CD4-positive, alpha-beta T cell treated with Interleukin-10 for 1 hour (primary cell): ENCODE results near the gene NPHP4.
A peak's percentile ranks its signal among the peaks of the same experiment; 100 is the strongest.
"Not testable (repeated sequence)": the region's sequence is repeated elsewhere in the genome, so short reads cannot be mapped to it uniquely, and the experiment has no call there.

Experiments used
- DNase-seq: peaks from one replicate; pipeline ENCODE4 v3.0.0-alpha.2; 2020

NPHP4 gene

DNA sequence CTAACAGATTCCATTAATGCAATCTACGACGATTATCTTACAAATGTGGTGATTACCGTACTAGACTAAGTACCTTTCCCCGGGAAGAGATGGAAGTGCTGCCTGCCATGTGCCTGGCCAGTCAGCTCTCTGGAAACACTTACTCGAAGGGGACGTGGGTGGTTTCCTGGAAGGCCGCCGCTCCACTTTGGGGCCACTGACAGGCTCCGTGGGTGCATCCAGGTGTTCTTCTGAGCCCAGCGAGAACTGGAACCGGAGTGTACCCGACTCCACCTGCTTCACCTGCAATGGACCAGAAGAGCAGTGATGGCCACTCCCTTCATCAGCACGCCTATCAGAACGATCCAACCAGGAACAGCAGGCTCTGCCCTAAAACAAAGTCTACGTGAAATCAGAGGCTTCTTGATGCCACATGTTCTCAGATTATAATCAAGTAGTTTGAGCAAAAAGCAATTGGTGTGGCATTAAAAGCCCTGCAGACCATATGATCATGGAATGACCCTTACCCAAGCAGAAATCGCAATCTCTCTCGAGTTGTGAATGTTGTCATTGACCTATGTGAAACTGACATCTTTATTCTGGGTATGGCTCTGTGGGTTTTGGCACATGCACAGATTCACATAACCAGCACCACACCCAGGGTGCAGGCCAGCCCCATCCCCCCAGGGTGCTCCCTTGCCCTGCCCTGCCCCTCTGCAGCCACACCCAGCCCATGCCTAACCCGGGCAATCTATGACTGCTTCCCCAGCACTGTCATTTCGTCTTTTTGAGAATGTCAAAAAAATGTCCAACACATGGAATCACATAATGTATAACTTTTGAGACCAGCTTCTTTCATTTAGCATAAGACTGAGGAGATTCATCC lies 64.5 kb downstream of the NPHP4 start:
- DNase-seq, result no peak

DNA sequence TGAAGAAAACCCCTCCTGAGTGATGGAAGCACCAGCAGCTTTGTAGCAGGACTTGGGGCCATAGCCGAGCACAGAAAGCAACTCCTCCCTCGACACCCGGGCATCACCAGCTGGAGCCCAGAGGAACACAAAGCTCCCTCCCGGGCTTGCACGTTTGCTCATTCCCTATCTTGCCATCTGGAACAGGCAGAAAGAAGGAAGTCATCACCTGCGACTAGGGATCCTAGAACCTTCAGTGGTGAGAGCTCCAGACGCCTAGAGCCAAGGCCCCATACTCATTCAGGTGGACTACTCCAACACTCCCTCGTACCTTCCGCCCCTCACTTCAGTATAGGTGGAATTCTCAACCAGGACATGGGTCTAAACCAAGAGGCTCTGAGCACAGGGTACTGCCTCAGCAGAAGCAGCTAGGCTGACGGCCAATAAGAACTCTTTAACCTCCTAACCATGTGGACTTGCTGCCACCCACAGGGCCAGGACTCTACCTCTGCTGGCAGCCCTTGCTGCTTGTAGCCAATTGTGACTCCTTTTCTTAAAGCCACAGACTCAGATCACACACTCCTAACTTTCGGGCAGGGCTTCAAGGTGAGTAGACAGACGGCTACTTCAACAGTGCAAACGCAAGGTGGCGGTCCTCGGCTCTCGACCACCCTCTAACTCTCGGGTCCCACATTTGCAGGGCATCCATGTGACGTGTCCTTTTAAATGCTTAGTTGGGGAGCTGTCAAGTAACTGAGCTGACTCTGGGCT lies 65.4 kb downstream of the NPHP4 start:
- no peak for DNase-seq

DNA sequence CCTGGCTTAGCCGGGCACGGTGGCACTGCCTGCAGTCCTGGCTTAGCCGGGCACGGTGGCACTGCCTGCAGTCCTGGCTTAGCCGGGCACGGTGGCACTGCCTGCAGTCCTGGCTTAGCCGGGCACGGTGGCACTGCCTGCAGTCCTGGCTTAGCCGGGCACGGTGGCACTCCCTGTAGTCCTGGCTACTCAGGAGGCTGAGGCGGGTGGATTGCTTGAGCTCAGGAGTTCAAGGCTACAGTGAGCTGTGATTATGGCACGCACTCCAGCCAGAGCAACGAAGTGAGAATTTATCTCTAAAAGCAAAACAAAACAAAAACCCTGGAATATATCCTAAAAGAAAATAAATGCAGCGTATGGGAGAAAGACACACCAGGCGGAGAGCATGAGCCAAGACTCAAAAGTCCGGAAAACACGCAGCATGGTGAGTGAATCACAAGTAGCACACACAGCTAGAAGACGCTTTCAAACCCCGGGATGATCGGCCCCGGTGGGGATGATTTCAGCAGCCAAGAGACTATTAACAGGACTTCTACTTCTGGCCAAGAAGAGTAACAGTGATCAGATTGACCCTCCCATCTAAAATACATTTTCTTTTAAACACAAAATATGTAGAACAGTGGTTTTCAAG lies 69.4 kb downstream of the NPHP4 start:
- DNase-seq, result not testable (repeated sequence)

DNA sequence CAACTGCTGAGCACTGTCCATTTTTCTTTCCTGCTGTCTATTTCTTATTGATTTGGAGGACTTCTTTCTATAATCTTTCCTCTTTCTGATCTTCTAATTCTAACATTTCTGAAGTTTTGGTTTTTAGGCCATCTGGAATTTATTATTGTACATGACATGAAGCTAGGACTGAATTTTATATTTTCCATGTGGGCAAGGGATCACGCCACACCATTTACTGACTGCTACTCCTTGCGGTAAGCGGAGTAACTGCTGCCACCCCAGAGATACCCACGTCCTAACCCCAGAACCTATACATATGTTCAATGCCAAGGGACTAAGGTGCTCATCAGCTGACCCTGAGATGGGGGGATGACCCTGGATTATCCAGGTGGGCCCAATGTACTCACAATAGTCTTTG lies 70.6 kb downstream of the NPHP4 start:
- DNase-seq, result no peak

DNA sequence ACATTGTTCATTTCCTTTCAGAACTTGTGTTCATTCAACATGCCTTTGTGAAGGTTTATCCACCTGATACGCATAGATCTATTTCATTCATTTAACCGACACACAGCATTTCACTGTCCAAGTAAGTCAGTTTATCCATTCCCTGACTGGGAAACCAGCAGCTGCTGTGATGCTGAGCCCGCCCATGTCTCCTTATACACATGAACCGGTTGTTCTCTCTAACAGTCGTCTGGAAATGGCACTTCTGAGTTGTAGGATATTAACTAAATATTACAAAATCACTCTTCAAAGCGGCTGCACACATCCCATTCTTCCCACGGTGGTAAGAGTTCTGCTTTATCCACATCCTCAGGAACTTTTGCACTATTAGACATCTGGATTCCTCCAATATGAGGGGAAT lies 71.1 kb downstream of the NPHP4 start:
- DNase-seq, result no peak

DNA sequence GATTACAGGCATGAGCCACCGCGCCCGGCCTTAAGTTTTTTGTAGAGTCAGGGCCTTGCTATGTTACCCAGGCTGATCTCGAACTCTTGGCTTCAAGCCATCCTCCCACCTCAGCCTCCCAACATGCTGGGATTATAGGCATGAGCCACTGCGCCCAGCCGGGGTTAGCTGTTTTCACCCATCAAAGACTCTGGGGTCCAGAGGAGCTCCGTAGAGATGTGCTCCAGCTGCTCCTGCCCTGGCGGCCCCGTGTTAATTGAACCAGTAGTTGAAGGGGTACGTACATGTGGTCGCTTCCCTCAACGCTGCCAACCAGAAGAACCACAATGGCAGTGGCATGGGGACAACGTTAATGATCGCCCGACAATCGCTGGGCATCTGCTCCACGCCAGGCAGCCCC lies 72.0 kb downstream of the NPHP4 start:
- DNase-seq, result no peak

DNA sequence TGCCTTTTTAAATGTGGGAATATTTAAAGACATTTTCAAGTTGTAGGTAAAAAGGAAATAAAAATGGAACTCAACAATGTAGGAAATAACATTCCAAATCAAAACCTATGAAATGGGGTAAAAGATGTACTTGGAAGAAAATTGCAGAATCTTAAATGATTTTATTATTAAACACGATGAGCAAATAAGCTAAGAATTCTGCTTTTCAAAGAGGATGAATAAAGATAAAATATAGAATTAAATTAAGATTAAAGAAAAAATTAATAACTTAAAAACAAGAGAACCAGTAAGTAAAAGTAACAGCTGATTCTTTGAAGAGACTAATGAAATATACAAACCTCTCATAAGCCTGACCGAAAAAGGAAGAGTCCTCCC lies 74.0 kb downstream of the NPHP4 start:
- DNase-seq, result no peak

DNA sequence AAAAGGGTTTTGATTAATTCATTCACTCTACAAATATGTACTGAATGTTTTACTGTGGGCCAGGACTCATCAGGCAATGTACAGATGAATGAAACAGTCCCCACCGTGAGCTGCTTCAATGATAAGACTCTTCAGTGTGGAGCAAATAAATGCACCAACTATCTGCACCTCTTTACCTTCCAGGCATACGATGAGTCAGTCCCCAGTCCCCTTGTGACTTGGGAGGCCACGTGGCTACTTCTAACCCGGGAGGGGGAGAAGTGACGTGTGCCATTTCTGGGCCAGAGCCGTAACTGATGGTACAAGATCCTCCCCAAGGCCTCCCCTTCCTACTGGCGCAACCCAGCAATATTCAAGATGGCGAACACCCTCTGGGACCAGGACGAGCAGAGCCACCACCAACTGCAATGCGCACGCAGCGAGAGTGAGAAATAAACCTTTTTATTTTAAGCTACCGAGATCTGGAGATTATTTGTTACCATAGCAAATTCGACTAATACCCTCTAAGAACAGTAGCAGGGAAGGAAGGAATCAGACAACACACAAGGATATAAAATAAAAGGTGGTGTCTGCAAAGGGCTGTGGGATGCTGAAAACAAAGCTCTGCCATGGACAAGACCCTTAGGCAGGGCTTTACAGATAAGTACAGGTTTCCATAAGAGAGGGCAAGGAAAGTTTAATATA lies 74.5 kb downstream of the NPHP4 start:
- no peak for DNase-seq

DNA sequence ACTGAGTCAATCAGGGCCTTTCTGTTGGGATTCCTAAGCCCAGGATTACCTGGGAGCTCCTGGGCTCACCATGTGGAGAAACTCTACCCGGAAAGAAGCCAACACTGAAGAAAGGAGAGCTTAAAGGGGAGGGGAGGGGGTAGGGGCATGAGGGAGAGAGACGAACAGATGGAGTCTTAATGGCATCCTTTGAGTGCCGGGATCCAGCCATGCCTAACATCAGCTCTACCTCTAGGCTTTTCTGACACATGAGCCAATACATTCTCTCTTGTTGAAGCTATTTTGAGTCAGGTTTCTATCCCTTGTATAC lies 75.0 kb downstream of the NPHP4 start:
- DNase-seq, result no peak

DNA sequence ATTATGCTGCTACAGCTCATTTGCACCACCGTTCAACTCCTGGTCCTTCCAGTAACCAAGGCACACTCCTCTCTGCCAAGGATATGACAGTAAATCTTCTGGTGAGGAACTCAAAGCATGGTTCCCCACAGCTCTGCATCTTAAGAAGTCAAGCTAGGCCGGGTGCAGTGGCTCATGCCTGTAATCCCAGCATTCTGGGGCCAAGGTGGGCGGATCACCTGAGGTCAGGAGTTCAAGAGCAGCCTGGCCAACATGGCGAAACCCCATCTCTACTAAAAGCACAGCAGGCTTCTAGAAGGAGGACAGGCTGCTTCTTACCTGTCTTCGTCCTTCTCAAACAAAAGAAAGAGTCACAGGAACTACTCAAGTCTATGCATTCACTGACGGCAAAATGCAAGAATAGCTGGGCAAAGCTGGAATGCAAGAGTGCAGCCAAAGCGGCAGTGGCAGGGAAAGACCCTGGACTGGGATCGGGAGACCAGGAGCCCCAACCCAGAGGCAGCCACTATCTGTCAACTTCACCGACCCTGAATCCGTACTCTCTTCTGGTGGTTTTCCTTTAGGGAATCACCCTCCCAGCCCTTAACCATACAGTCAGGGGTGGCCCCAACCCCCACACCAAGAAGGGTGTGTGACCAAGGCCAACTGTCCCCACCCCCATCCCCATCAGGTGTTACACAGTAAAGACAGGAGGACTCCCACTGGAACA lies 75.5 kb downstream of the NPHP4 start:
- DNase-seq, result no peak

DNA sequence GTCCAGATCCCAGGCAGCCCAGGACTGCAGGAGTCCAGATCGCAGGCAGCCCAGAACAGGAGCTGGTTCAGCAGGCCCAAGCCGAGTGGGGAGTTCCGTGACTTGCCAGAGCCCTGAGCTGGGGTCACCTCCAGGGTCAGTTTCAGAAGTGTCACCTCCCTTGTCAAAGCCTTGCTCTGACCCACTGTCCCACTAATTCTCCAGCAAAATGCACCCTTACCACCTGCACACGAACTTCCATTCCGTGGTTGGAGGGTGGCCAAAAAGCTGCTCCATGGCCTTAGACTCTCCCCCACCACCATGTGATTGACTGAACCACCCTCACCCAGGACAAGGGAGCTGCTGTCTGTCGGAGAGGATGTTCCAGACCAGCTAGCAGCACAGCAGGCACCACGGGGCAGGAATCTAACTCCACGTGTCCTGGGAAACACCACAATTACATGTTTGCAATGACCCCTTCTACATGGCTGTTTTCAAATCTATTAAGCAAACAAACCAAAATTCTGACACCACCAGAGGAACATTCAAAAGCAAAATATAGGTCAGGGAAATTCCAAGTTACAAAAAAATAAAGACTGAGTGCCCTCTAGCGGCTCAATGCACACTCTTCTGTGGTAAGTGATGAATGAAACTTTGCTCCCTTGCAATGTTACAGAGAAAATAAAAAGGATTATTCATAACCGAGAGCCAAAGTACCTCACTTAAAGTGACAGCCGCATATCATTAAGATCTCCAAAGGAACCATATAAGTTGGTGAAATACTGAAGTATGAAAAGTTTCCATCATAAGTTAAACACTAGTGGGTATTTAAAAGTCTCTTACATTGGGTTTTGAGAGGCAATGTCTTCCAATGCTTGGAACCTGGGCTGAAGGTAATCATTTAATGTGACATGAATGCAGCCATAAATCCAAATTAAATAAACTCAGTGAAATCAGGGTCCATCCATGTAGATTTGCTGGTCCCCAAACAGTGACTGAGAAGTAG lies 76.3 kb downstream of the NPHP4 start:
- DNase-seq, result peak; percentile 52

DNA sequence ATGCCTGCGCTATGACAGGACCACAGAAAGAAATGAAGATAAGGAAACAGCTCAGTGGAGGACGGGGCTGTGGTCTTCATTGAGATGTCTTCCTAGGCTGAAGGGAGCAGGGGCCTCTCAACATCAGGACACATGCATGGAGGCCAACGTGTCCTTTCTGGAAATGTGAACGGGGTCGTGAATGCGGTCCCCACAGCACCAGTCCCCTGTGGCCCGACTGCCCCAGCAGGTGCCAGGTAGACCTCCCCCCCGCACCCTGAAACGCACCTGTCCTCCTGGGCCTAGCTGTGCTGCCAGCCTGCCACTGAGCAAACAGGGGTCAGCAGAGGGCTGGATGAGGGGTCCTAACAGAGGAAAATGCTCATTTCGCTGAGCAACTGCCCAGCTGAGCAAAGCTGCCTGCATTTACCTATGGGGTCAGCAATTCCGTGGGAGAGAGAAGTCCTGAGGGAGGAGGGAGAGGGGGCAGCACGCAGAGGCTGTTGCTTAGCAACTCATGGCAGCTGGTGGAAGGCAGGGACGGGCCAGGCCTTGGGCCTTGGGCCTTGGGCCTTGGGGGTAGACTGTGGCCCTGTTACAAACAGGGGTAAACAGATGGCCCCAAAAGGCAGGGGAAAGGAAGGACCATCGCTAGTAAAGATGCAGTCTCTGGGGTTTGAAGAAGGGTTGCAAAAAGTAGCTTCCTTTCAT lies 77.4 kb downstream of the NPHP4 start:
- no peak for DNase-seq

DNA sequence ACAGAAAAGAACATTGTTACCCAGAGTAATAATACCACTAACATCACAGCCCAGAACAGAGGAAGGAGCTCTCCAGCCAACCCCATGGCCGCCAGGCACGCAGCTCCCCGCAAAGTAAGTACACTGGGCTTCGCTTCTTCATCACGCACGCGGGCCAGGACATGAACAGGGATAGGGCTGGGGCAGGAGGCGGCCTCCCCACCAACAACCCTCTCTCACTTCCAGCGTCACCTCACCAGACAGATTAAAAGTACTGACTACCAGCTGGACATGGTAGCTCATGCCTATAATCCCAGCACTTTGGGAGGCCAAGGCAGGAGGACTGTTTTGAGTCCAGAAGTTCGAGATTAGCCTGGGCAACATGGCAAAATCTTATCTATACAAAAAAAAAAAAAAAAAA lies 78.3 kb downstream of the NPHP4 start:
- no peak for DNase-seq

DNA sequence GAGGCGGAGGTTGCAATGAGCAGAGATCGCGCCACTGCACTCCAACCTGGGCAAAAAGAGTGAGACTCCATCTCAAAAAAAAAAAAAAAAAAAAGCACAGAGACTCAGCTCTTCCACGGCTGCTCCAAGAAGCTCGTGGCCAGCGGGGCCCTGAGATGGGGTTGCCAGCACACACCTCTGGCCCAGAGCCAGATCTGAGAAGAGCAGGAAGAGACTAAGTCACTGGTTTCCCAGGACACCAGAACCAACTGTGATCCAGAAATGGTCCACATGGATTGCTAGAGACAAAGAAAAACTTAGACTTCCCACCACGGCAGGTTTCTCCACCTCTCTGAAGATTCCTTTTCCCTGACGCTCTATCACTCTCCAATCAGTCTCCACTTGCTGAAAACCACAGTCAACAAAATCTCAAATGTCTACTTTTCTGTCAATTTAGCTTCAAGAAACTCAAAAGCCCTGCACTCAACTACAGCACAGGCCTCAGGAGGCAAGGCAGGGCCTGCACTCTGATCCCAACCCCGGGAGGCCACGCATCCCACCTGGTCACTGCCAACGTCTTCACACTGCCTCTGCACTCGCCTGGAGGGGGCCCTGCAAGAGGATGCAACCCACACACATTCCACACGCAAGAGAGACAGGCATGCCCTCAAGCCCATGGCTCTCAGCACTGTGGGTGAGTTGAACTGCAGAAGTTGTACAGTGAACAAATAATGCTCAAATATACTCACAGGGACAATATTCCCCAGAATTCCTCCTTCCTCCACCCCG lies 79.0 kb downstream of the NPHP4 start:
- no peak for DNase-seq

DNA sequence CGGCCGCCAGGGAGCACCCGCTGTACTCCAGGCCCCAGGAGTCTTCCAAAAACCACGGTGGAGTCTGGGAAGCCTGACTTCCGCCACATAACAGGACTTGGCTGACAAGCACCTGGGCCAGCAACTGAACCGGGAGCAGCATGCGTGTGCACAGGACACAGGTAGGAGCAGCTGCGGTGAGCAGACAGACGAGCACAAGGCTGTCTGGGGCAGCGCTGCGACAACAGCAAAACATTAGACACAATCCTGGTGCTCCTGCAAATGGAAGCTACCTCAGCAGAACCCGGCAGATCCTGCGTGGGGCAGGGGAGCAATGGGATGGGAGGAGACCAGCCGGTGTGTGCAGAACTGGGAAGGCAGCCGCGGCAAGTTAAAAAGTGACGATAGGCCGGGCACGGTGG lies 80.4 kb downstream of the NPHP4 start:
- DNase-seq, result no peak

DNA sequence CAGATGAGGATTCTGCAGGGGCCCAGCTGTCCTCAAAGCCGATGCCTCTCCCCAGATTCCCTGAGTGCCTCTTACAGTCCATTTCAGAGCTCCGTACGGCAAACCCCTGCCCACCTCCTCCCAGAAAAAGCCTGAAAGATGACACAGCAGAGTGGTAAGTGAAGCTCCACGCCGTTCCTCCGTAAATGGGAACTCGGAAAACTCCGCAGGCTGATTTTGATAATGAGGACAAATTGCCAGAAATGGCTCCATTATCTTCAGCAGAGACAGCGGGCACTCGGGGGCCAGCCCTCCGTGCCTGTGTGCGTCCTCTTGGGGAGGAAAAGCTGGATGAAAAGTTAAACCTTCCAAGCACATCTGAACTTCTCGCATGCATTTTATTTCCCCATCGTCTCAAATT lies 81.1 kb downstream of the NPHP4 start:
- DNase-seq, result no peak

DNA sequence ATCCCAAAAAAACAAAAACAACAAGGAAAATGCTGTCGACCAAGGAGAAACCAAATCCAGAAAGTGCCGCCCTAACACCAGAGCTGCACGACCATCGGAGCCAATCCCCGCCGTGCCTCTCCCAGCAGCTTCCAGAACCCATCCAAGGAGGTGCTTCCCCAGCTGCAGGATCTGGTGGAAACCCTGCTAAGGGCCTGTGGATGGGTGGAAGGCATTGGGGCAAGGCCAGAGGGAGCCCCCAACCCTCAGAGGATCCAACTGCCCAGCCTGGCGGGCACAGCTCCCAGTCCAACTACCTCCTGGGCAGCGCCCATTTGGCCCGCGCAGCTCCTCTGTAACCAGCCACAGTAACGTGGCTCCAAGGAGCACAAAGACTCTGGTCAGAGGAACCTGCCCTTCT lies 81.6 kb downstream of the NPHP4 start:
- no peak for DNase-seq

DNA sequence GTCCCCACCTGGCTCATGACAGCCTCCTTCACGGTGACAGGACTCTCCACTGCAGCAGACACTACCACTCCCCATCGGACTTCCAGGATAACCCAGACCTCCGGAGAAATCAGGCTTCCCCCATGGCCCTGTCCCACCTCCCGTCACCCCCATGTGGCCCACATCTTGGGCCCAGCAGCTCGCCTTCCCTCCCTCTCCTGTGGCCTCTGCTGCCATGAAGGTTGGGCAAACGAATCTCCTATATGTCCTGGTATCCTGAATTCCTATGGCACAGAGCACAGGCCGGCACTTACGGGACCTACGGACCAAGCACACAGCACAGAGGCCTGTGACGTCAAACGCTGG lies 82.0 kb downstream of the NPHP4 start:
- no peak for DNase-seq

DNA sequence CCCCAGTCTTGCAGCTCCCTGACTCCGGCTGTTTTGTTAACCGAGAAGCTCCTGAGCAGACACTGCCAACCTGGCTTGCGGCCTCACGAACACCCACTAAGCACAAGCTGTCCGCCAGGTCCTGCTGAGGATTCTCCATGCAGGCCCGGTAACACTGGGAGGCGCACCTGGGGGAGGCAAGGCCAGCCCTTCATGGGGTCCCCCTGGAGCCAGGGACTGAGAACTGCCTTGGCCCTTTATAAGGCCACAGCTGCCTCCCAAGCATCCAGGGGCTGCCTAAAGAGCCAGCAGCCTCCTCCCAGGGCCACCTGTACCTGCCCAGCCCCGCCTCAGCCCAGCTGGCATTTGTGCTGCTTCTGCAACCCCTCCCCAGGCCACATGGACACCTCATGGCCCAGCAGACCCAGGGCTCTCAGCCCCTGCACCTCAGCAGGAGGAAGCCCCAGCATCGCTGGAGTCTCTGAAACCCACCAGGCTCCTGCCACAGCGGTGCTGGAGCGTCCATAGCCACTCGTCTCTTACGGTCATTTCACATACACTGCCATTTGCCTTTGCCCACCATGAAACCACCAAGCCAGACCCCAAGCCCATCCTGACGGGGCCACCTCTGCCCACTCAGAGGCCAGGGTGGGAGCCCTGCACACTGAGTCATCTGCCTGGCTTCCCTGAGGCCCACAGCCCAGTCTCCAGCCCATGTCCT lies 82.5 kb downstream of the NPHP4 start:
- DNase-seq, result no peak
